GM18861 (cell line): ENCODE data around the gene MIOX.

Source experiments
- ATAC-seq: cut with Tn5 transposase; IDR thresholded peaks from one replicate; pipeline ENCODE4 v1.9.1; 2021; ENCODE audit not compliant: unreplicated experiment

Gene MIOX

GRCh38 chr22:50486561-50487289 is at the start of gene MIOX:
Gene MIOX (plus strand): TSS chr22:50486859. CDS start chr22:50486898, 39 bp downstream.
- no peak for ATAC-seq

GRCh38 chr22:50437511-50438304 is 49.0 kb upstream of the MIOX start:
- no peak for ATAC-seq

DNA sequence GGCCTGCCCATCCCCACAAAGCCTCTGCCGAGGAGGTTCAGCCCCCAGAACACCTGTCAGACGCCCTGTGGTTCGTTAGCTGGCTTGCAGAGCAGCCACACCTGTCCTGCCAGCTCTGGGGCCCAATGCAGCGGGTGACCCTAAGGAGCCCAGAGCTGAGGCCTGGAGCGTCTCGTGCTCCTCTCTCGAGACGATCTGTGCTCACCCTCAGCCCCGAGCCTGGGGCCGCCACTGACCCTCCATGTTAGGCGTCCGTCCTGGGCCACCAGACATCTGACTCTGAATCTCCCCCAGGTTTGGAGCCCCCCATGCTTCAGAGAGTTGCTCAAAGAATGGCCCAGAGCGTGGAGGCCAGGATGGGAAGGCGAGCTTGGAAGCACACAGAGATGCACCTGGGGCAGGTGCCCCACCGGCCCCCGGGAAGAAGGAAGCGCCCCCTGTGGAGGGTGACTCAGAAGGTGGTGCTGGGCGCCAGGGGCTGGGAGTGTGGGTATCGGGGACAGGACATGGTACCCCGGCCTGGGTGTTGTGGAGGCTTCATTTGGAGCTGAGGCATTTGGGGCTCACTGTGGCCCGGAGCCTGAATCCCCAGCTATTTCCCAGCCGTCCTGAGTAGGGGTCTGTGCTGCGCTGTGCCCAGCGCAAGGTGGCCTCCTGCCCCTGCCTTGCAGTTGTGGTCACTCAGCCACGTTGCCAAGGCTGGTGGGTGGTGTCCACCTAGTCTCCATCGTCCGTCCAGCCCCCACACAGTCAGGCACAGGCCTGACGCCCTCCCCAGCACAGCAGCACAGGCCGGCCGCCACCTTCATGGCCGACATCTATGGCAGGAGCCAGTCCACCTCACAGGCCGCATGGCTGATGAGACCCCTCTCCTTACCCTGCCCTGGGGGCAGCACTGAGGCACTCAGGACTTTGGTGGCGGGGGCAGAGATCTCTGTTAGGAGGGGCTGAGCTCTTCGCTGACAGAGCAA is 48.1 kb upstream of the MIOX start:
- ATAC-seq, result no peak

DNA sequence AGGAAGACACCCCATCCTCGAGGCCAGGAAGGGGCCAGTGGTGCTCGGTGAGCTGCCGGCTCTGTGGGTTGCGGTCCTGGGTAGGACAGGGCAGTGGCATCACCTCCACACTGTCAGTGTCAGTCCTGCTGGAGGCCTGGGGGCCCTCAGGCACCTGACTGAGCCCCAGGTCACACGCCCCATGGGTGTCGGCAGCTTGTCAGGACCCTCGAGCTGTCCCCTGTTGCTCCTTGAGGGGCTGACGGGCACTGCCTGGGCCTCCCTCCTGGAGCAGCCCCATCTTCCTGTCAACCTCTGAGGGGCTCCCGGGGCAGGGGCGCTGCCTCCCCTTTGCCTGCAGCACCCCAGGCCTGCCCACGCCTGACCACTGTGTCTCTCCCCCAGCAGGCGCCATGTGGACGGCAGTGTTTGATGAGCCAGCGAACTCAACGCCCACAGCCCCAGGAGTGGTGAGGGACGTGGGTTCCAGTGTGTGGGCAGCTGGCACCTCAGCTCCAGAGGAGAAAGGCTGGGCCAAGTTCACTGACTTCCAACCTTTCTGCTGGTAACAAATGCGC is 47.3 kb upstream of the MIOX start:
- no peak for ATAC-seq

DNA sequence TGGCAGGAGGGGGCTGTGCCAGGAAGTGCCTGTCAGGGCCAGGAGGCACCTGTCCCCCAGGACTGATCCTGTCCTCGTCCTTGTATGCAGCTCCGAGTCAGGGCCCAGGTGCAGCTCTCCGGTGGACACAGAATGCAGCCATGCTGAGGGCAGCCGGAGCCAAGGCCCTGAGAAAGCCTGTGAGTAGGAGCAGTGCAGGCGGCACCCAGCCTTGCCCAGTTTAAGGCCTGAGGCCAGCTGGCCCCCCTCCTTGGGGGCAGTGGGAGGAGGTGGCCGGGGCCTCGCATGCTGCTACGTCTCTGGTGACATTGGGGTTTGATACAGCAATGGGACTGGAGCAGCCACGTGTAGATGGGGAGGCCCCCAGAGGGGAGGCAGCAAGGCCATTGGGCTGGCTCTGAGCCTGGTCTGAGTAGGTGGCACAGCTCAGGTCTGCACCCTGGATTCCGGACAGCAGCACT is 46.8 kb upstream of the MIOX start:
- no peak for ATAC-seq

DNA sequence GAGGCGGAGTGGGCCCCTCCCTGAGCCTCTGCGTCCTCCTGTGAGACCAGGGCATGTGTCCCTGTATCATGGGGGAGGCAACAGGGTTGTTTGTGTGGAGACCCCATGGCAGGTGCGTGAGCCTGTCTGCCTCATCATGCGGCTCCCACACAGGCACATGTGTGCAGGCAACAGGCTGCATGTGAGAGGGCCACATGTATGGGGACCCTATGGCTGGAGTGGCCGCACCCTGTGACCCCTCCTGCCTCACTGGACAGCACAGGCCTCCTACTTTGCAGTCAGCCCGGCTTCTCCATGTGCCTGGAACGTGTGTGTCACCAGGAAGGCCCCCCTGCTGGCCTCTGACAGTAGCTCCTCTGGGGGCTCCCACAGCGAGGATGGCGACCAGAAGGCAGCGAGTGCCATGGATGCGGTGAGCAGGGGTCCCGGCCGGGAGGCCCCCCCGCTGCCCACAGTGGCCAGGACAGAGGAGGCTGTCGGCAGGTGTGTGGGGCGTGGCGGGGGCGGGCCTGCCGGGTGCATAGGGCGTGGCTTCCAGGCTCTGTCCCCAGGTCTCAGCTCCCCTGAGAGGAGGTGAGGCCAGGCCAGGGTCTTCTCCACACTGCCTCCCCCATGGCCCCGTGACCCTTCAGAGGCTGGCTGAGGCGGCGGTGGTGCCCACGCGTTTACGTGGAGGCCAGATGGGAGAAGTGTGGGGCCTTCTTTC is 46.0 kb upstream of the MIOX start:
- no peak for ATAC-seq

- ATAC-seq, result no peak
These were observed 45.1 kb upstream of the MIOX start for GRCh38 chr22:50441428-50441993.

GRCh38 chr22:50443197-50443596 is 43.5 kb upstream of the MIOX start:
- ATAC-seq, result no peak

DNA sequence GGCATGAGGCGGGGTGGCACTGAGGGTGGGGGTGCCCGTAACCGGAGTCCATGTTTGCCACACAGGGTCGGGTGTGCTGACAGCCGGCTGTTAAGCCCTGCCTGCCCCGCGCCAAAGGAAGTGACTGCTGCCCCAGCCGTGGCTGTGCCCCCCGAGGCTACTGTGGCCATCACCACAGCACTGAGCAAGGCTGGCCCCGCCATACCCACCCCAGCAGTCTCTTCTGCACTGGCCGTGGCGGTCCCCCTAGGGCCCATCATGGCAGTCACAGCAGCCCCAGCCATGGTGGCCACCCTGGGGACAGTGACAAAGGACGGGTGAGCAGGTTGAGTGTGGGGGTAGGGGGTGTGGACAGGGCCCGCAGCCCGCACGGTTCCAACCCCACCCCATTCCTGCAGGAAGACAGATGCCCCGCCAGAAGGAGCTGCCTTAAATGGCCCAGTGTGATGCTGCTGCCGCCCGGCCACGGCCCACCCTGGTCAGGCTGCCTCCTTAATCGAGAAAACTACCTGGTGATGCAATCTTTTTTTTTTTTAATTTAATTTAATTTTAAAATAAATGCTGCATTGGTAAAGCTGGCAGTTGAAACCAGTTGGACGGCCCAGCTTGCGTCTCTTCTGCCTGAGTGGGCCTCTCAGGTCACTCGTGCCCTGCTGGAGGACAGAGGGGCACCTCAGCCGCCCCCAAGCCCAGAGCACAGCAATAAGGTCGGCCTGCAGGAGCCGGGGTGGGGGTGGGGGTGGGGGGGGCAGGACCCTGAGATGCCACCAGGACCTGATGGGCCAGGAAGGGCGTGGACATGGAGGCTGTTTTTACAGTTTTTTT is 42.6 kb upstream of the MIOX start:
- ATAC-seq, result no peak

GRCh38 chr22:50444663-50445062 is 42.0 kb upstream of the MIOX start:
- ATAC-seq, result no peak

DNA sequence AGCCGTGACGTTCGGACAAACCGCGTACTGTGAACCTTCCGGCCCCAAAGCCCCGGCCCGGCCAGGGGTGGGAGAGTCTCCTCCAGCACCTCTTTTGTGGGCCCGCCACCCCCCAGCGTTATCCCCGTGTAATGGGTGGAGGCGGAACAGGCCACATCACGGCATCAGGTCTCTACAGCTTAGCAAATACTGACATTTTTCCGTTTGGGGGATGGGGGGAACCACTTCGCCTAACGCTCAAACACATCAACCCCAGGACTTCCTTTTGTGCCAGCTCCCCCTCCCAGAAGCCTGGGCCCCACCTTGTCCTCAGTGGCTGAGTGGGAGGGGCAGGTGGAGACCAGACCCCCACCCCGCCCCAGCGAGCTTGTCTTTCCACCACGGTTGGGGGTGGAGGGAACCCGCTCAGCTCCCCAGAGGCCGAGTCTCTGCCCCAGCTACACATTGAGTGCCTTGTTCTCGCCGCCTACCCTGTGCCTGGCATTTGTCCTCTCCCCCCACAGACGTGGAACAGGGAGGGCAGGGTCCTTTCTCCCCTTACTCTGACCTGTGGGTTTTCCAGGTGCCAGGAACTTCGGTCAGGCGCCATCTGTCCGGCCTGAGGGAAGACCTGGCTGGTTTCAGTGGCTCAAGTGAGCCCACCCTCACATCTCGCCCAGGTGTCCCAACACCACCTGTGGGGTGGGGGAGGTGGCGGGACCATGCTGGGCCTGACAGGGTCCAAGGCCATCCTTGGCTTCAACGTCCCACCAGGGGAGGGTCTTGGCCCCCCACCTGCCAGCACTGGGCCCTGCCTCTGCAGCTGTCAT is 41.4 kb upstream of the MIOX start:
- no peak for ATAC-seq

GRCh38 chr22:50445880-50446707 is 40.6 kb upstream of the MIOX start:
- no peak for ATAC-seq

DNA sequence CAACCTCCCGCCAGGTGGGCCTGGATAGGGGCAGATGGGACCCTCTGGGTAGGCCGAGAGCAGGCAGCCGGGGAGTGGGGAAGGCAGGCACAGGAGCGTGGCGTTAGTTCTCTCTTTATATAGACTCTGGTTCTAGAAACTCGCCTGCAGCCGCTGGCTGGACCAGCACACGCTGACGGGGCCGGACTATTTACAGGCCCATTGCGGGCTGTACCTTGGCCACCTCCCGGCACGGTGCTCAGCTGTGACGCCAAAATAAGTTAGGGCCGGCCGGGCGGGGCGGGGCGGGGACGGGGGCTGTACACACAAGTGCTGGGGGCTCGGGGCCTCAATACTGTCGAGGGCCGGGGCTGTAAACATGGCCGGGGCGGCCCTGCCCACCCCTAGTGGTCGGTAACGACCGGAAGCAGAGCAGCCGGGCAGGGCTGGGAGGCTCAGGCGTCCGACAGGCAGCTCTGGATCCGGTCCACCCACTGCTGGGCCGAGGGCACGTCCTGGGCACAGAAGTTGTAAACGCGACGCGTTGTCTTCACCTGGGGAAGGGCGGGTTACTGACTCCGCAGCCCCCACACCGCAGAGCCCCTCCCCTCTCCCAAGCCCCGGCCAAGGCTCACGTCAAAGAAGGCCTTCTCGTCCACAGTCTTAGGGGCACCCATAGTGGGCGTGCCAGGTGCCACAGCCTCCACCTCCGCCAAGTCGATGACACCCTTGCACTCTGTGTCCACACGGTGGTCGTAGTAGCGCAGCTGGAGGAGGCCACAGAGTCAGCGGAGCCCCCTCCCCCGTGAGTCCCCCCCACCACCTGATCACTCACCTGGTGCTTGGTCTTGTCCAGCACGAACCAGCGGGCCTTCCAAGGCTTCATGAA is 39.7 kb upstream of the MIOX start:
- ATAC-seq, result no peak

DNA sequence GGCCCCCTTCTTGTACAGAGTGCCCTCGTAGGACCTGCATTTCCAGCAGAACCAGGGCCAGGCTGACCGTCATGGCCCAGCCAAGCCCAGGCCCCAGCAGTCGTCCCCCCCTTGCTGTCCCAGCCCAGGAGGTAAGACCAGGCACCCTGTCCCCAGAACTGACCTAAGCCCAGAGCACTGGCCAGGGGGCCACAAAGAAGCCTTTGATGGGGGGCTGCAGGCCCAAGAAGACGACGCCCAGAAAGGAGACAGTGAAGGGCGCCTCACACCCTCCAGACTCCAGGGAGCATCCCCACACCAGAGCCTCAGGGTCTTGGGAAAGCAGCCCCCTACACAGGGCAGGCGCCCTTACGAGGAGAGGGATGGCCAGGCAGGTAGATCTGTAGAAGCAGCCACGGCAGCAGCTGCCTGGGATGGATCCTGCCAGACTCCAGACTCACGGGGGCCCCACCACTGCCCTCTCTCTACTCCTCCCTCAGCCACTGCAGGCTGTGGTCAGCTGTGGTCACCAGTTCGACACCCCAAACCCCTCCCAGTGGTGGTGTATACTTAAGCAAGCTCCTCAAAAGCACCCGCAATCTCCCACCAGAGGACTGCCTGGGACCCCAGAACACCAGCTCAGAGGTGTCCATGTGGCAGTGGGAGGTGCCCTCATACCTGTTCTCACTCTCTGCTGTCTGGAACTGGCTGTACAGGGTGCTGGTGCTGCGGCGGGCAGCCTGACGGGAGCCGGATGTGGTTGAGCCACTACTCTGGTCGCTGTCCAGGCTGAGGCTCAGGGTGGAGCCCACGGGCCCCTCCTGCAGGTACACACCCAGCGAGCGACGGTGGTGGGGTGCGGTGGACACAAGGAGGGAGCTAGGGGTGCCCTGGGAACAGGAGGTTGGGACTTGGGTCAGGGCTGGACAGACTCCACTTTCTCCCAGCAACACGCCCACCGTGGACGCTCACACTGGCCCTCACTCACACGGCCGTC is 38.8 kb upstream of the MIOX start:
- no peak for ATAC-seq

GRCh38 chr22:50452649-50453048 is 34.0 kb upstream of the MIOX start:
- no peak for ATAC-seq
